ENCODE data around the gene CUL4B.

GRCh38 chrX:120603707-120604360, 43.1 kb upstream of the CUL4B start, which contains the start of gene MCTS1:
- TF ChIP-seq CTCF (conservative IDR thresholded peaks at IDR 0.05; ENCODE audit: low read length) (no peak), EZH2phosphoT487 (IDR thresholded peaks at IDR 0.05; ENCODE audit: borderline replicate concordance, low read depth, low read length) (no peak)
